ENCODE results near the gene DNAJC12.

The DNAJC12 gene

DNA sequence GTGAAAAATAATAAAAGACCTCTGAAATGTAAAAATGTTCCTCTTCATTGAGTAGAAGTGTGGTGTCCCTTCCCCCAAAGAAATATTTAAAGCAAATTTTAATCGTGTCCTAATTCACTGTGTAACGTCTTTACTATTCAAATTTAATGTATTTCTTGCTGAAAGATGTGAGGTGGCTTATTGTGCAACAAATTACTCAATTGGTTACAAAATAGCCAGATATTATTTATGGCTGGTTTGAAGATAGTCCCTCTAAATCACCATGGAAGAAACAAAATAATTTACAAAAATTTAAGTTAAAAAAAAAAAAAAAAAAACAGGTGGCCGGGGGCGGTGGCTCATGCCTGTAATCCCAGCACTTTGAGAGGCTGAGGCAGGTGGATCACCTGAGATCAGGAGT, 43.7 kb downstream of the DNAJC12 start:
- TF ChIP-seq, protein P1, sequence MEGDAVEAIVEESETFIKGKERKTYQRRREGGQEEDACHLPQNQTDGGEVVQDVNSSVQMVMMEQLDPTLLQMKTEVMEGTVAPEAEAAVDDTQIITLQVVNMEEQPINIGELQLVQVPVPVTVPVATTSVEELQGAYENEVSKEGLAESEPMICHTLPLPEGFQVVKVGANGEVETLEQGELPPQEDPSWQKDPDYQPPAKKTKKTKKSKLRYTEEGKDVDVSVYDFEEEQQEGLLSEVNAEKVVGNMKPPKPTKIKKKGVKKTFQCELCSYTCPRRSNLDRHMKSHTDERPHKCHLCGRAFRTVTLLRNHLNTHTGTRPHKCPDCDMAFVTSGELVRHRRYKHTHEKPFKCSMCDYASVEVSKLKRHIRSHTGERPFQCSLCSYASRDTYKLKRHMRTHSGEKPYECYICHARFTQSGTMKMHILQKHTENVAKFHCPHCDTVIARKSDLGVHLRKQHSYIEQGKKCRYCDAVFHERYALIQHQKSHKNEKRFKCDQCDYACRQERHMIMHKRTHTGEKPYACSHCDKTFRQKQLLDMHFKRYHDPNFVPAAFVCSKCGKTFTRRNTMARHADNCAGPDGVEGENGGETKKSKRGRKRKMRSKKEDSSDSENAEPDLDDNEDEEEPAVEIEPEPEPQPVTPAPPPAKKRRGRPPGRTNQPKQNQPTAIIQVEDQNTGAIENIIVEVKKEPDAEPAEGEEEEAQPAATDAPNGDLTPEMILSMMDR (IDR thresholded peaks at IDR 0.05; ENCODE audit: low read depth, low read length) = no peak
- Histone ChIP-seq H3K4me3 (ENCODE audit: low read depth, low read length) (no peak overlapping the region), H3K36me3 (no peaks in the 10 kb centered on the region), H3K9me3 (ENCODE audit: severe bottlenecking) (no peaks in the 10 kb centered on the region), H3K27me3 (ENCODE audit: insufficient read depth, low read depth, severe bottlenecking) (no peaks in the 10 kb centered on the region), H3K27ac (no peak overlapping the region)
- DNase-seq = no peak

DNA sequence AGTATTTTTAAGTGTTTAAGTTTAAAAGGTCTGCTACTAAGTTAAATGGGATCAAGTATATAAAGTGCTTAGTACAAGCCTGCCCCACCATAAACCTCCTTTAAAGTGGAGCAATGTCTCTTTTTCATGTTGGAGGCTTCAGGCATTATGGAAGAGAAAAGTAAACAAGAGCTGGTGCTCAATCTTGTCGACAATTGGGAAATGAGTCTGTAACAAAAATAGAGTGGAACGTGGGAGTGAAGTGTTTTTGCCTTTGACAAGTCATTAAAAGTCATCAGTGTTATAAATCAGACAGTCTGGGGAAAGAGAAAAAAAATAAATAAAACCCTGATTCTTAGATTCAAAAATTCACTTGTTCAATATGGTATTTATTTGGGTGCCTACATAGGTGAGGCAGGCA, 44.7 kb downstream of the DNAJC12 start:
- Histone ChIP-seq H3K36me3 (no peaks in the 10 kb centered on the region), H3K9me3 (ENCODE audit: severe bottlenecking) (no peaks in the 10 kb centered on the region), H3K4me3 (ENCODE audit: low read depth, low read length) (no peak overlapping the region), H3K27me3 (ENCODE audit: insufficient read depth, low read depth, severe bottlenecking) (no peaks in the 10 kb centered on the region), H3K27ac (no peak overlapping the region)
- DNase-seq = no peak
- TF ChIP-seq, protein P1 (IDR thresholded peaks at IDR 0.05; ENCODE audit: low read depth, low read length) = no peak

DNA sequence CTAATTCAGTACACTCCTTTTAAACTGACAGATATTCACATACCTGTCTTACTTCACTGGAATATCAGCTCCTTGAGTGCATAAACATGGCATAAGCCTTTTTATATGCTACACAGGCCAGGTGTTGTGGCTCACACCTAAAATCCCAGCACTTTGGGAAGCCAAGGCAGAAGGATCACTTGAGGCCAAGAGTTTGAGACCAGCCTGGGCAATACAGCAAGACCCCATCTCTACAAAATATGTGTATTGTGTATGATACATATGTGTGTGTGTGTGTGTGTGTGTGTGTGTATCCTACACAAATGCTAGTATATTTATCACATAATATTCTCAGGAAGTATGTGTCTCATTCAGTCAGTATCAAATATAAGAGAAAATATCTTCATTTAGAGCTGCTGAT, 45.3 kb downstream of the DNAJC12 start:
- H3K9me3 ChIP-seq (ENCODE audit: severe bottlenecking) = no peaks in the 10 kb centered on the region
- TF ChIP-seq, protein P1 (IDR thresholded peaks at IDR 0.05; ENCODE audit: low read depth, low read length) = no peak
- H3K27me3 ChIP-seq (ENCODE audit: insufficient read depth, low read depth, severe bottlenecking) = no peaks in the 10 kb centered on the region
- H3K36me3 ChIP-seq = no peaks in the 10 kb centered on the region
- no peak overlapping the region for H3K27ac ChIP-seq
- no peak overlapping the region for H3K4me3 ChIP-seq (ENCODE audit: low read depth, low read length)
- no peak for DNase-seq

DNA sequence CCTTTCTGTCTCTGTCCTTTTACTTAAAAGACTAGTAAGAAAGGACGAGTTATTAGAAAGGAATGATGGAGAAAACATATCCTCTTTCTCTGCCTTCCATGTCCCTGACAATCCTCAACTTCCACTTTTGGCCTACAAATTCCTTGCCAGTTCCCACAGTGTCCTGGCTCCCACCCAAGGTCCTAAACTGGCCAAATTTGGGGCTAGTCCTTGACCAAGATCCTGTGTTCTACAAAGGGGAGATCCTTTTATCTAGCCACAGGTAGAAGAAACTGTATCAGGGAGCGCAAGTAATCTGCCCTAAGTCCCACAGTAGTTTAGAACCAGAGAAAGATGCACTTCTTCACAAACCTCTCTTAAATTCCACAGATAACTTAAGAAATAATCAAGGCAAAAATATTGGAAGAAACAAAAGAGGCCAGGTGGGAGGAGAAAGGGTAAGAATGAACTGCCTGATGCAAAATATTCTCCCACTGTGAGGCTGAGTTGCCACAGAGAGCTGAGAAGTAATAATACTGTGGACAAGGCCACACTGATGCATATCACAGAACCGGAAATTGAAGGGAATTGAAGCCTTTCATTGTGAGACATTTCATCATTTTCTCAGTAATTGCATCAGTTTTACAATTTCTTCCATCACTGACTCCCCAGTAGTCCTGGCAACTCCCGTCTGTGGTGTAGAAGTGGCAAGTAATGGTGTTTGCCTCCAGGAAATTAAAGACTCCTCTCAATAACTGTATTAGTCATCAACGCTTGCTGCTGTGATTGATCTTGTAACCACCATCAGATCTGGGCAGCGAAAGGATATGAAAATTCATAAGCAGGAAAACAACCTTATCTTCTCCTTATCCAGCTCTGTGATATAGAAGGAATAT, 47.2 kb downstream of the DNAJC12 start:
- TF ChIP-seq, protein P1 (IDR thresholded peaks at IDR 0.05; ENCODE audit: low read depth, low read length) = no peak
- H3K36me3 ChIP-seq = no peaks in the 10 kb centered on the region
- no peak overlapping the region for H3K4me3 ChIP-seq (ENCODE audit: low read depth, low read length)
- H3K9me3 ChIP-seq (ENCODE audit: severe bottlenecking) = no peaks in the 10 kb centered on the region
- no peaks in the 10 kb centered on the region for H3K27me3 ChIP-seq (ENCODE audit: insufficient read depth, low read depth, severe bottlenecking)
- no peak overlapping the region for H3K27ac ChIP-seq
- no peak for DNase-seq

DNA sequence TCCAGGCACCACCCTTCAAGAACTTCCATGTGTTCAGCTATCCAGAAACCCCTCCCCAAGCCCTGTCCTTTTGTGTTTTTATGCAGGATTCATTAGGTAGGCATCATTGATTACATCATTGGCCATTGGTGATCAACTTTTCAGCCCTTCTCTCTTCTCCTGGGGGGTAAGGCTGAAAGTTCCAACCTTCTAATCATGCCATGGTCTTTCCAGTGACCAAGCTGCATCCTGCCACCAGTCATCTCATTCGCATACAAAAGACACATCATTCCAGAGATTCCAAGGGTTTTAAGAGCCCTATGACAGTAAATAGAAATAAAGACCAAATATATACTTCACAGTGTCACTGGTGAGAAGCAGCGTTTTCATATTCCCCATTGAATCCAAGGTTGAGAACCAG, 48.2 kb downstream of the DNAJC12 start:
- H3K27ac ChIP-seq = no peak overlapping the region
- no peak for DNase-seq
- H3K9me3 ChIP-seq (ENCODE audit: severe bottlenecking) = no peaks in the 10 kb centered on the region
- no peaks in the 10 kb centered on the region for H3K27me3 ChIP-seq (ENCODE audit: insufficient read depth, low read depth, severe bottlenecking)
- TF ChIP-seq, protein P1 (IDR thresholded peaks at IDR 0.05; ENCODE audit: low read depth, low read length) = no peak
- no peak overlapping the region for H3K4me3 ChIP-seq (ENCODE audit: low read depth, low read length)
- H3K36me3 ChIP-seq = no peaks in the 10 kb centered on the region
